ENCODE results near the gene USP17L13.
"Not testable (repeated sequence)": the region's sequence is repeated elsewhere in the genome, so short reads cannot be mapped to it uniquely, and the experiment has no call there.

USP17L13 gene, protein sequence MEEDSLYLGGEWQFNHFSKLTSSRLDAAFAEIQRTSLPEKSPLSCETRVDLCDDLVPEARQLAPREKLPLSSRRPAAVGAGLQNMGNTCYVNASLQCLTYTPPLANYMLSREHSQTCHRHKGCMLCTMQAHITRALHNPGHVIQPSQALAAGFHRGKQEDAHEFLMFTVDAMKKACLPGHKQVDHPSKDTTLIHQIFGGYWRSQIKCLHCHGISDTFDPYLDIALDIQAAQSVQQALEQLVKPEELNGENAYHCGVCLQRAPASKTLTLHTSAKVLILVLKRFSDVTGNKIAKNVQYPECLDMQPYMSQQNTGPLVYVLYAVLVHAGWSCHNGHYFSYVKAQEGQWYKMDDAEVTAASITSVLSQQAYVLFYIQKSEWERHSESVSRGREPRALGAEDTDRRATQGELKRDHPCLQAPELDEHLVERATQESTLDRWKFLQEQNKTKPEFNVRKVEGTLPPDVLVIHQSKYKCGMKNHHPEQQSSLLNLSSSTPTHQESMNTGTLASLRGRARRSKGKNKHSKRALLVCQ

DNA sequence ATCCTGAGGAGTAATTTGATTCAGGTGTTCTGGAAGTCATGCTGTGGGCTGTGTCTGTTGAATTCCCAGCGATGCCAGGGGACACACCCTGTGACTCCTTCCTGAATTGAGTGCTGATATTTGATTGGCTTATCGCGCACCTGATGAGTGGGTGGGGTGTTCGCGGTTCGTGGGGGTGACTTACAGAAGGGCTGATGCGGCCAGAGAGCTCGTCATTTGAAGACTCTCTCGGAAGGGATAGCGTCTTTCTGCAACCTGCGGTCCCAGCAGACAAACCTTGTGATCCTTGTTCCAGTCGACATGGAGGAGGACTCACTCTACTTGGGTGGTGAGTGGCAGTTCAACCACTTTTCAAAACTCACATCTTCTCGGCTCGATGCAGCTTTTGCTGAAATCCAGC is at the start of gene USP17L13:
TSS of gene USP17L13 (plus strand) at position 301 of the 400 bp plus-strand sequence. CDS start at position 301, 0 bp downstream.
- FAIRE-seq, result not testable (repeated sequence)

DNA sequence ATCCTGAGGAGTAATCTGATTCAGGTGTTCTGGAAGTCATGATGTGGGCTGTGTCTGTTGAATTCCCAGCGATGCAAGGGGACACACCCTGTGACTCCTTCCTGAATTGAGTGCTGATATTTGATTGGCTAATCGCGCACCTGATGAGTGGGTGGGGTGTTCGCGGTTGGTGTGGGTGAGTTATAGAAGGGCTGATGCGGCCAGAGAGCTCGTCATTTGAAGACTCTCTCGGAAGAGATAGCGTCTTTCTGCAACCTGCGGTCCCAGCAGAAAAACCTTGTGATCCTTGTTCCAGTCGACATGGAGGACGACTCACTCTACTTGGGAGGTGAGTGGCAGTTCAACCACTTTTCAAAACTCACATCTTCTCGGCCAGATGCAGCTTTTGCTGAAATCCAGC is 14.3 kb upstream of the USP17L13 start, which contains the start of gene USP17L10:
TSS of gene USP17L10 (plus strand) at position 301 of the 400 bp plus-strand sequence. CDS start at position 301, 0 bp downstream.
- FAIRE-seq; DNase-seq (ENCODE audit: low spot score): not testable (repeated sequence)

More for the DNA sequence above, at the start of gene USP17L13:
- not testable (repeated sequence) for DNase-seq (ENCODE audit: low spot score)

DNA sequence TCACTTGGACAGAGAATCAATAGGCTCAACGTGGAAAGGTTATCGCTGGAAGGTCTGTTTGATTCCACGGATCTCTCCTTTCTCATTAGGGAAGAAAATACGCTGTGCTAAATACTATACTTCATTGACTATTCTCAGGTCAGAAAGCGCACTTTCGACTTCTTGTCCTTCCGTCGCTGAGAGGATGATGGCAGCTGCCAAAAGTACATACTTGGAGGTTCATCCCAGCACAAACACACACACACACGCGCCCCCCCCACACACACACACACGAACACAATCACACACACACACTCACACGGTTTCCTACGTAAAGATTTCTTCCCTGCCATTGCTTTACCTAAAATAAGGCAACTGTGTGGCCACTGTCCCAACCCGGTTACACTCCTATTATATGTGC is 10.0 kb upstream of the USP17L13 start:
- FAIRE-seq; DNase-seq (ENCODE audit: low spot score): not testable (repeated sequence)

DNA sequence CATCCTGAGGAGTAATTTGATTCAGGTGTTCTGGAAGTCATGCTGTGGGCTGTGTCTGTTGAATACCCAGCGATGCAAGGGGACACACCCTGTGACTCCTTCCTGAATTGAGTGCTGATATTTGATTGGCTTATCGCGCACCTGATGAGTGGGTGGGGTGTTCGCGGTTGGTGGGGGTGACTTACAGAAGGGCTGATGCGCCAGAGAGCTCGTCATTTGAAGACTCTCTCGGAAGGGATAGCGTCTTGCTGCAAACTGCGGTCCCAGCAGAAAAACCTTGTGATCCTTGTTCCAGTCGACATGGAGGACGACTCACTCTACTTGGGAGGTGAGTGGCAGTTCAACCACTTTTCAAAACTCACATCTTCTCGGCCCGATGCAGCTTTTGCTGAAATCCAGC is 9.6 kb upstream of the USP17L13 start, which contains the start of gene USP17L11:
TSS of gene USP17L11 (plus strand) at position 301 of the 400 bp plus-strand sequence. CDS start at position 301, 0 bp downstream.
- not testable (repeated sequence) for DNase-seq (ENCODE audit: low spot score); FAIRE-seq

DNA sequence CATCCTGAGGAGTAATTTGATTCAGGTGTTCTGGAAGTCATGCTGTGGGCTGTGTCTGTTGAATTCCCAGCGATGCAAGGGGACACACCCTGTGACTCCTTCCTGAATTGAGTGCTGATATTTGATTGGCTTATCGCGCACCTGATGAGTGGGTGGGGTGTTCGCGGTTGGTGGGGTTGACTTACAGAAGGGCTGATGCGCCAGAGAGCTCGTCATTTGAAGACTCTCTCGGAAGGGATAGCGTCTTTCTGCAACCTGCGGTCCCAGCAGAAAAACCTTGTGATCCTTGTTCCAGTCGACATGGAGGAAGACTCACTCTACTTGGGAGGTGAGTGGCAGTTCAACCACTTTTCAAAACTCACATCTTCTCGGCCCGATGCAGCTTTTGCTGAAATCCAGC is 4.8 kb upstream of the USP17L13 start, which contains the start of gene USP17L12:
TSS of gene USP17L12 (plus strand) at position 301 of the 400 bp plus-strand sequence. CDS start at position 301, 0 bp downstream.
- not testable (repeated sequence) for FAIRE-seq; DNase-seq (ENCODE audit: low spot score)

DNA sequence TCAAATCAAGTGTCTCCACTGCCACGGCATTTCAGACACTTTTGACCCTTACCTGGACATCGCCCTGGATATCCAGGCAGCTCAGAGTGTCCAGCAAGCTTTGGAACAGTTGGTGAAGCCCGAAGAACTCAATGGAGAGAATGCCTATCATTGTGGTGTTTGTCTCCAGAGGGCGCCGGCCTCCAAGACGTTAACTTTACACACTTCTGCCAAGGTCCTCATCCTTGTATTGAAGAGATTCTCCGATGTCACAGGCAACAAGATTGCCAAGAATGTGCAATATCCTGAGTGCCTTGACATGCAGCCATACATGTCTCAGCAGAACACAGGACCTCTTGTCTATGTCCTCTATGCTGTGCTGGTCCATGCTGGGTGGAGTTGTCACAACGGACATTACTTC is 5.6 kb downstream of the USP17L13 start:
- DNase-seq (ENCODE audit: low spot score), result not testable (repeated sequence)

DNA sequence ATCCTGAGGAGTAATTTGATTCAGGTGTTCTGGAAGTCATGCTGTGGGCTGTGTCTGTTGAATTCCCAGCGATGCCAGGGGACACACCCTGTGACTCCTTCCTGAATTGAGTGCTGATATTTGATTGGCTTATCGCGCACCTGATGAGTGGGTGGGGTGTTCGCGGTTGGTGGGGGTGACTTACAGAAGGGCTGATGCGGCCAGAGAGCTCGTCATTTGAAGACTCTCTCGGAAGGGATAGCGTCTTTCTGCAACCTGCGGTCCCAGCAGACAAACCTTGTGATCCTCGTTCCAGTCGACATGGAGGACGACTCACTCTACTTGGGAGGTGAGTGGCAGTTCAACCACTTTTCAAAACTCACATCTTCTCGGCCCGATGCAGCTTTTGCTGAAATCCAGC is 9.4 kb downstream of the USP17L13 start, which contains the start of gene USP17L15:
TSS of gene USP17L15 (plus strand) at position 301 of the 400 bp plus-strand sequence. CDS start at position 301, 0 bp downstream.
- DNase-seq (ENCODE audit: low spot score); FAIRE-seq: not testable (repeated sequence)

More for the DNA sequence above, 5.6 kb downstream of the USP17L13 start:
- not testable (repeated sequence) for FAIRE-seq

DNA sequence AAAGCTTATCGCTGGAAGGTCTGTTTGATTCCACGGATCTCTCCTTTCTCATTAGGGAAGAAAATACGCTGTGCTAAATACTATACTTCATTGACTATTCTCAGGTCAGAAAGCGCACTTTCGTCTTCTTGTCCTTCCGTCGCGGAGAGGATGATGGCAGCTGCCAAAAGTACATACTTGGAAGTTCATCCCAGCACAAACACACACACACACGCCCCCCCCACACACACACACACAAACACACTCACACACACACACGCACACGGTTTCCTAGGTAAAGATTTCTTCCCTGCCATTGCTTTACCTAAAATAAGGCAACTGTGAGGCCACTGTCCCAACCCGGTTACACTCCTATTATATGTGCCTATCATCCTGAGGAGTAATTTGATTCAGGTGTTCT is 13.8 kb downstream of the USP17L13 start:
- not testable (repeated sequence) for FAIRE-seq; DNase-seq (ENCODE audit: low spot score)

DNA sequence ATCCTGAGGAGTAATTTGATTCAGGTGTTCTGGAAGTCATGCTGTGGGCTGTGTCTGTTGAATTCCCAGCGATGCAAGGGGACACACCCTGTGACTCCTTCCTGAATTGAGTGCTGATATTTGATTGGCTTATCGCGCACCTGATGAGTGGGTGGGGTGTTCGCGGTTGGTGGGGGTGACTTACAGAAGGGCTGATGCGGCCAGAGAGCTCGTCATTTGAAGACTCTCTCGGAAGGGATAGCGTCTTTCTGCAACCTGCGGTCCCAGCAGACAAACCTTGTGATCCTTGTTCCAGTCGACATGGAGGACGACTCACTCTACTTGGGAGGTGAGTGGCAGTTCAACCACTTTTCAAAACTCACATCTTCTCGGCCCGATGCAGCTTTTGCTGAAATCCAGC is 18.9 kb downstream of the USP17L13 start, which contains the start of gene USP17L17:
TSS of gene USP17L17 (plus strand) at position 301 of the 400 bp plus-strand sequence. CDS start at position 301, 0 bp downstream.
- not testable (repeated sequence) for FAIRE-seq; DNase-seq (ENCODE audit: low spot score)

DNA sequence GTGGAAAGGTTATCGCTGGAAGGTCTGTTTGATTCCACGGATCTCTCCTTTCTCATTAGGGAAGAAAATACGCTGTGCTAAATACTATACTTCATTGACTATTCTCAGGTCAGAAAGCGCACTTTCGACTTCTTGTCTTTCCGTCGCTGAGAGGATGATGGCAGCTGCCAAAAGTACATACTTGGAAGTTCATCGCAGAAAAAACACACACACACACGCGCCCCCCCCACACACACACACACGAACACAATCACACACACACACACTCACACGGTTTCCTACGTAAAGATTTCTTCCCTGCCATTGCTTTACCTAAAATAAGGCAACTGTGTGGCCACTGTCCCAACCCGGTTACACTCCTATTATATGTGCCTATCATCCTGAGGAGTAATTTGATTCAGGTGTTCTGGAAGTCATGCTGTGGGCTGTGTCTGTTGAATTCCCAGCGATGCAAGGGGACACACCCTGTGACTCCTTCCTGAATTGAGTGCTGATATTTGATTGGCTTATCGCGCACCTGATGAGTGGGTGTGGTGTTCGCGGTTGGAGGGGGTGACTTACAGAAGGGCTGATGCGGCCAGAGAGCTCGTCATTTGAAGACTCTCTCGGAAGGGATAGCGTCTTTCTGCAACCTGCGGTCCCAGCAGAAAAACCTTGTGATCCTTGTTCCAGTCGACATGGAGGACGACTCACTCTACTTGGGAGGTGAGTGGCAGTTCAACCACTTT is 23.4 kb downstream of the USP17L13 start, which contains the start of gene USP17L18:
TSS of gene USP17L18 (plus strand) at position 678 of the 728 bp plus-strand sequence. CDS start at position 678, 0 bp downstream.
- FAIRE-seq; DNase-seq (ENCODE audit: low spot score): not testable (repeated sequence)

DNA sequence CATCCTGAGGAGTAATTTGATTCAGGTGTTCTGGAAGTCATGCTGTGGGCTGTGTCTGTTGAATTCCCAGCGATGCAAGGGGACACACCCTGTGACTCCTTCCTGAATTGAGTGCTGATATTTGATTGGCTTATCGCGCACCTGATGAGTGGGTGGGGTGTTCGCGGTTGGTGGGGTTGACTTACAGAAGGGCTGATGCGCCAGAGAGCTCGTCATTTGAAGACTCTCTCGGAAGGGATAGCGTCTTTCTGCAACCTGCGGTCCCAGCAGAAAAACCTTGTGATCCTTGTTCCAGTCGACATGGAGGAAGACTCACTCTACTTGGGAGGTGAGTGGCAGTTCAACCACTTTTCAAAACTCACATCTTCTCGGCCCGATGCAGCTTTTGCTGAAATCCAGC is 28.4 kb downstream of the USP17L13 start, which contains the start of gene USP17L19:
TSS of gene USP17L19 (plus strand) at position 301 of the 400 bp plus-strand sequence. CDS start at position 301, 0 bp downstream.
- not testable (repeated sequence) for DNase-seq (ENCODE audit: low spot score); FAIRE-seq

DNA sequence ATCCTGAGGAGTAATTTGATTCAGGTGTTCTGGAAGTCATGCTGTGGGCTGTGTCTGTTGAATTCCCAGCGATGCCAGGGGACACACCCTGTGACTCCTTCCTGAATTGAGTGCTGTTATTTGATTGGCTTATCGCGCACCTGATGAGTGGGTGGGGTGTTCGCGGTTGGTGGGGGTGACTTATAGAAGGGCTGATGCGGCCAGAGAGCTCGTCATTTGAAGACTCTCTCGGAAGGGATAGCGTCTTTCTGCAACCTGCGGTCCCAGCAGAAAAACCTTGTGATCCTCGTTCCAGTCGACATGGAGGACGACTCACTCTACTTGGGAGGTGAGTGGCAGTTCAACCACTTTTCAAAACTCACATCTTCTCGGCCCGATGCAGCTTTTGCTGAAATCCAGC is 33.1 kb downstream of the USP17L13 start, which contains the start of gene USP17L20:
TSS of gene USP17L20 (plus strand) at position 301 of the 400 bp plus-strand sequence. CDS start at position 301, 0 bp downstream.
- DNase-seq (ENCODE audit: low spot score); FAIRE-seq: not testable (repeated sequence)

DNA sequence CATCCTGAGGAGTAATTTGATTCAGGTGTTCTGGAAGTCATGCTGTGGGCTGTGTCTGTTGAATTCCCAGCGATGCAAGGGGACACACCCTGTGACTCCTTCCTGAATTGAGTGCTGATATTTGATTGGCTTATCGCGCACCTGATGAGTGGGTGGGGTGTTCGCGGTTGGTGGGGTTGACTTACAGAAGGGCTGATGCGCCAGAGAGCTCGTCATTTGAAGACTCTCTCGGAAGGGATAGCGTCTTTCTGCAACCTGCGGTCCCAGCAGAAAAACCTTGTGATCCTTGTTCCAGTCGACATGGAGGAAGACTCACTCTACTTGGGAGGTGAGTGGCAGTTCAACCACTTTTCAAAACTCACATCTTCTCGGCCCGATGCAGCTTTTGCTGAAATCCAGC is 37.9 kb downstream of the USP17L13 start, which contains the start of gene USP17L21:
TSS of gene USP17L21 (plus strand) at position 301 of the 400 bp plus-strand sequence. CDS start at position 301, 0 bp downstream.
- FAIRE-seq; DNase-seq (ENCODE audit: low spot score): not testable (repeated sequence)

DNA sequence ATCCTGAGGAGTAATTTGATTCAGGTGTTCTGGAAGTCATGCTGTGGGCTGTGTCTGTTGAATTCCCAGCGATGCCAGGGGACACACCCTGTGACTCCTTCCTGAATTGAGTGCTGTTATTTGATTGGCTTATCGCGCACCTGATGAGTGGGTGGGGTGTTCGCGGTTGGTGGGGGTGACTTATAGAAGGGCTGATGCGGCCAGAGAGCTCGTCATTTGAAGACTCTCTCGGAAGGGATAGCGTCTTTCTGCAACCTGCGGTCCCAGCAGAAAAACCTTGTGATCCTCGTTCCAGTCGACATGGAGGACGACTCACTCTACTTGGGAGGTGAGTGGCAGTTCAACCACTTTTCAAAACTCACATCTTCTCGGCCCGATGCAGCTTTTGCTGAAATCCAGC is 42.6 kb downstream of the USP17L13 start, which contains the start of gene USP17L22:
TSS of gene USP17L22 (plus strand) at position 301 of the 400 bp plus-strand sequence. CDS start at position 301, 0 bp downstream.
- not testable (repeated sequence) for DNase-seq (ENCODE audit: low spot score); FAIRE-seq

DNA sequence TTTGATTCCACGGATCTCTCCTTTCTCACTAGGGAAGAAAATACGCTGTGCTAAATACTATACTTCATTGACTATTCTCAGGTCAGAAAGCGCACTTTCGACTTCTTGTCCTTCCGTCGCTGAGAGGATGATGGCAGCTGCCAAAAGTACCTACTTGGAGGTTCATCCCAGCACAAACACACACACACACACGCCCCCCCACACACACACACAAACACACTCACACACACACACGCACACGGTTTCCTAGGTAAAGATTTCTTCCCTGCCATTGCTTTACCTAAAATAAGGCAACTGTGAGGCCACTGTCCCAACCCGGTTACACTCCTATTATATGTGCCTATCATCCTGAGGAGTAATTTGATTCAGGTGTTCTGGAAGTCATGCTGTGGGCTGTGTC is 47.0 kb downstream of the USP17L13 start:
- not testable (repeated sequence) for FAIRE-seq; DNase-seq (ENCODE audit: low spot score)

Data from RCC 7860 (cell line).